K562 (cell line): ENCODE results near the gene USP24. TPM values are rescaled to one million over a fixed set of nuclear protein-coding genes. Genes with fewer than 3 reads are reported as not detected.

Experiments
- ELF4 ChIP-seq: fragments of 450-650 bp; formaldehyde crosslinking; IDR thresholded peaks from 2 replicates; pipeline ENCODE4 v1.4.0; 2022; ENCODE audit warnings: missing genetic modification characterization
- FIP1L1 ChIP-seq: fragments of 200-400 bp; formaldehyde crosslinking; IDR thresholded peaks from 2 replicates; pipeline ENCODE4 v1.6.1; 2018; ENCODE audit warnings: mild to moderate bottlenecking, low read depth, low read length; ENCODE audit not compliant: poor library complexity, severe bottlenecking
- HMGN3 ChIP-seq: IDR thresholded peaks from 2 replicates; pipeline ENCODE4 v1.6.1; 2011; ENCODE audit warnings: borderline replicate concordance, low read depth, mild to moderate bottlenecking, mixed read lengths, low read length; ENCODE audit not compliant: insufficient read length; ENCODE audit errors: extremely low read depth
- KLF13 ChIP-seq: fragments of 450-650 bp; IDR thresholded peaks from 2 replicates; pipeline ENCODE4 v1.6.1; 2016; ENCODE audit warnings: missing genetic modification characterization, low read depth, mild to moderate bottlenecking, missing compliant biosample characterization, moderate library complexity, borderline replicate concordance
- LEF1 ChIP-seq: fragments of 450-650 bp; IDR thresholded peaks from 2 replicates; pipeline ENCODE4 v1.6.1; 2016; ENCODE audit warnings: mild to moderate bottlenecking
- MBD2 ChIP-seq: sonication (generic); IDR thresholded peaks from 2 replicates; pipeline ENCODE4 v1.6.1; 2016; ENCODE audit warnings: low read depth, borderline replicate concordance
- MCM5 ChIP-seq: fragments of 450-650 bp; IDR thresholded peaks from 2 replicates; pipeline ENCODE4 v1.6.1; 2016; ENCODE audit warnings: low read depth
- MYC ChIP-seq, 2 experiments: fragments of 250-450 bp in 1 of 2; sonication (Bioruptor Pico) in 1 of 2; IDR thresholded peaks; 2 replicates each; pipeline versions ENCODE4 v1.5.1 to v1.6.1; 2012 to 2021; ENCODE audit warnings: low read depth in 2 of 2, borderline replicate concordance in 1 of 2, improper control_type of control experiment in 1 of 2, low read length in 1 of 2, mild to moderate bottlenecking in 1 of 2, moderate library complexity in 1 of 2
- PCBP2 ChIP-seq: fragments of 200-400 bp; formaldehyde crosslinking; IDR thresholded peaks from 2 replicates; pipeline ENCODE4 v1.6.1; 2018; ENCODE audit warnings: low read length, low read depth, mild to moderate bottlenecking, moderate library complexity; ENCODE audit not compliant: poor library complexity, severe bottlenecking
- POLR2A ChIP-seq: fragments of 450-650 bp; conservative IDR thresholded peaks from 2 replicates; pipeline ENCODE4 v1.6.1; 2016
- POLR2H ChIP-seq: IDR thresholded peaks from 2 replicates; pipeline ENCODE4 v1.6.1; 2016; ENCODE audit warnings: missing genetic modification characterization, low read depth, mild to moderate bottlenecking, control low read depth, missing compliant biosample characterization, moderate library complexity
- POLR3A ChIP-seq: IDR thresholded peaks from 2 replicates; pipeline ENCODE4 v1.6.1; 2011; ENCODE audit warnings: borderline replicate concordance, mild to moderate bottlenecking, moderate library complexity; ENCODE audit not compliant: insufficient read length, insufficient read depth; ENCODE audit errors: extremely low read depth
- SPI1 ChIP-seq: IDR thresholded peaks from 2 replicates; pipeline ENCODE4 v1.6.1; 2011; ENCODE audit warnings: low read depth, low read length, control low read depth, borderline replicate concordance
- TAF9B ChIP-seq: fragments of 450-650 bp; IDR thresholded peaks from 2 replicates; pipeline ENCODE4 v1.6.1; 2018; ENCODE audit warnings: mild to moderate bottlenecking; ENCODE audit not compliant: partially characterized antibody
- TBP ChIP-seq: optimal IDR thresholded peaks from 2 replicates; pipeline ENCODE3; 2011; ENCODE audit warnings: low read depth, low read length, improper control_type of control experiment
- TEAD1 ChIP-seq, 2 experiments: fragments of 450-650 bp in 1 of 2; sonication (generic) in 1 of 2; formaldehyde crosslinking; IDR thresholded peaks; 2 replicates each; pipeline versions ENCODE4 v1.4.0 to v1.8.0; 2020 to 2022; ENCODE audit warnings: mild to moderate bottlenecking in 2 of 2, missing genetic modification reagents in 1 of 2
- TRIM24 ChIP-seq, 2 experiments: fragments of 450-650 bp; IDR thresholded peaks; 2 replicates each; pipeline ENCODE4 v1.6.1; 2016
- ZFX ChIP-seq: sonication (generic); formaldehyde crosslinking; IDR thresholded peaks from 2 replicates; pipeline ENCODE4 v1.8.0; 2022; ENCODE audit warnings: mild to moderate bottlenecking, missing genetic modification reagents, moderate library complexity
- polyA plus RNA-seq, 8 experiments: library from polyadenylated mRNA; depleted of rRNA in 4 of 8; stranded (reverse) in 5 of 8; unstranded in 3 of 8; fragments of >200 nt; fragmentation: Nextera tagmentation in 2 of 8; fragmentation: Illumina TruSeq in 1 of 8; extraction: Ambion mirVana in 2 of 8; extraction: Trizol in 1 of 8; gene quantifications; 2 replicates each; pipeline versions ENCODE4 v1.2.1 to v1.2.3, GENCODE V29; 2011 to 2014; ENCODE audit warnings: inconsistent platforms in 1 of 8, missing spikeins in 1 of 8
- total RNA-seq, 7 experiments: library from RNA; depleted of rRNA in 6 of 7; stranded (reverse); fragments of >200 nt in 6 of 7; fragmentation: Illumina TruSeq in 2 of 7; extraction: Trizol in 2 of 7; gene quantifications; 2 replicates each; pipeline versions ENCODE4 v1.2.1 to v1.2.3, GENCODE V29; 2011 to 2021; ENCODE audit warnings: low replicate concordance in 1 of 7
- TF ChIP-seq, protein P1 (sequence below): fragments of 150-350 bp; conservative IDR thresholded peaks from 2 replicates; pipeline ENCODE4 v1.6.1; 2014; ENCODE audit warnings: low read length
- TF ChIP-seq, protein P2 (sequence below): fragments of 450-650 bp; IDR thresholded peaks from 2 replicates; pipeline ENCODE4 v1.6.1; 2017; ENCODE audit warnings: antibody characterized with exemption, mild to moderate bottlenecking

USP24 gene
- total and polyA plus RNA-seq, 9 of the 15 experiments (the other 6 are each of a cell fraction or from before 2014, with no cell fraction given) = 7.7 to 62.6 (median 36.8) TPM

DNA sequence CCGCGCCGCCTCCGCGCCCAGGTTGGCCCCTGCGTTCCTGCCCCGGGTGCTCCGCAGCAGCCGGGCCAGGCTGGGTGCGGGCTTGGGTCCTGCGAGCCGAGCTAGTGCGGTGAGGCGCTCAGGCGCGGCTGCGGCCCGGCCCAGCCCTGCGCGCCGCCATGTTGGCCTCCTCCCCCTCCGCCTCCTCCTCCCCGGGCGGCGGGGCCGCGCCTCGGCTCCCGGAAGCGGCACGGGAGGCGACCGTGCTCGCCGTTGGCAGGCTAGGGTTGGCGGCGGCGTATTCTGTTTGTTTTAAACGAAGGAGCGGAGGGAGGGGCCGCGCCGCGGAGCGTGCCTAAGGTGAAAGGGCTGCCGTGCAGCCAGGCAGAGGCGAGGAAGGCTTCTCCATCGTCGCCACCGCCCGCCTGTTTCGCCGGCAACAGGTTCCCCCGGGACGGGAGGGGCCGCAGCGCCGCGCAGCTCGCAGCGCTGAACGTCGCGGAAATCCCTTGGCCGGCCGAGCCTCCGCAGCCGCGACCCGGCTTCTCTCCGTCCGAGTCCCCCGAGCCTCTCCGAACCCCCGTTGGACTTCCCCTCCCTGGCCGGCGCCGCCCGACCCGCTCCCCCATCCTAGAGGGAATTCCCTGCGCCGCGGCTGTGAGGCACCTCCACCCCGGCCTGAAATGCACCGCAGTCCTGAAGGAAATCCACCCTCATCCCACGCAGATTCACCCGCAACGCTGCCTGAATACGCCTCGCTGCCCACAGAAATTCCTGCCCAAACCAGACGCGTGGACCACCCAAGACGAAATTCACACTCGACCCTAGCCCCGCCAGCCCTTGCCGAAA, at the start of gene USP24 (continued):
- TF ChIP-seq TAF9B (peak; percentile 54), TRIM24 (IDR thresholded peaks at IDR 0.05) (no peak), POLR2H (tag) (peak; percentile 72), LEF1 (no peak), POLR3A (no peak), SPI1 (no peak), MBD2 (peak; percentile 47; the same call in 1 of the 2 replicates), MCM5 (no peak), ELF4 (0 out of 2 replicates have a peak, but pooled peaks have one; percentile 17), MYC (IDR thresholded peaks at IDR 0.05; ENCODE audit: low read depth, low read length) (peak; percentile 62), MYC (CRISPR knock-in tag; IDR thresholded peaks at IDR 0.05; ENCODE audit: borderline replicate concordance, low read depth) (peak; percentile 32; the same call in 1 of the 2 replicates), HMGN3 (peak; percentile 84), ZFX (CRISPR knock-in tag) (peak; percentile 88), TEAD1 (CRISPR knock-in tag; IDR thresholded peaks at IDR 0.05) (peak in 1 of 2 experiments; percentile 73; a peak in 1 of 4 replicates), FIP1L1 (peak; percentile 76), TBP (peak; percentile 84), POLR2A (peak; percentile 89), PCBP2 (no peak), KLF13 (0 out of 2 replicates have a peak, but pooled peaks have one; percentile 22)
- TF ChIP-seq, protein P1, sequence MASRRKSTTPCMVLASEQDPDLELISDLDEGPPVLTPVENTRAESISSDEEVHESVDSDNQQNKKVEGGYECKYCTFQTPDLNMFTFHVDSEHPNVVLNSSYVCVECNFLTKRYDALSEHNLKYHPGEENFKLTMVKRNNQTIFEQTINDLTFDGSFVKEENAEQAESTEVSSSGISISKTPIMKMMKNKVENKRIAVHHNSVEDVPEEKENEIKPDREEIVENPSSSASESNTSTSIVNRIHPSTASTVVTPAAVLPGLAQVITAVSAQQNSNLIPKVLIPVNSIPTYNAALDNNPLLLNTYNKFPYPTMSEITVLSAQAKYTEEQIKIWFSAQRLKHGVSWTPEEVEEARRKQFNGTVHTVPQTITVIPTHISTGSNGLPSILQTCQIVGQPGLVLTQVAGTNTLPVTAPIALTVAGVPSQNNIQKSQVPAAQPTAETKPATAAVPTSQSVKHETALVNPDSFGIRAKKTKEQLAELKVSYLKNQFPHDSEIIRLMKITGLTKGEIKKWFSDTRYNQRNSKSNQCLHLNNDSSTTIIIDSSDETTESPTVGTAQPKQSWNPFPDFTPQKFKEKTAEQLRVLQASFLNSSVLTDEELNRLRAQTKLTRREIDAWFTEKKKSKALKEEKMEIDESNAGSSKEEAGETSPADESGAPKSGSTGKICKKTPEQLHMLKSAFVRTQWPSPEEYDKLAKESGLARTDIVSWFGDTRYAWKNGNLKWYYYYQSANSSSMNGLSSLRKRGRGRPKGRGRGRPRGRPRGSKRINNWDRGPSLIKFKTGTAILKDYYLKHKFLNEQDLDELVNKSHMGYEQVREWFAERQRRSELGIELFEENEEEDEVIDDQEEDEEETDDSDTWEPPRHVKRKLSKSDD = no peak
- TF ChIP-seq, protein P2, sequence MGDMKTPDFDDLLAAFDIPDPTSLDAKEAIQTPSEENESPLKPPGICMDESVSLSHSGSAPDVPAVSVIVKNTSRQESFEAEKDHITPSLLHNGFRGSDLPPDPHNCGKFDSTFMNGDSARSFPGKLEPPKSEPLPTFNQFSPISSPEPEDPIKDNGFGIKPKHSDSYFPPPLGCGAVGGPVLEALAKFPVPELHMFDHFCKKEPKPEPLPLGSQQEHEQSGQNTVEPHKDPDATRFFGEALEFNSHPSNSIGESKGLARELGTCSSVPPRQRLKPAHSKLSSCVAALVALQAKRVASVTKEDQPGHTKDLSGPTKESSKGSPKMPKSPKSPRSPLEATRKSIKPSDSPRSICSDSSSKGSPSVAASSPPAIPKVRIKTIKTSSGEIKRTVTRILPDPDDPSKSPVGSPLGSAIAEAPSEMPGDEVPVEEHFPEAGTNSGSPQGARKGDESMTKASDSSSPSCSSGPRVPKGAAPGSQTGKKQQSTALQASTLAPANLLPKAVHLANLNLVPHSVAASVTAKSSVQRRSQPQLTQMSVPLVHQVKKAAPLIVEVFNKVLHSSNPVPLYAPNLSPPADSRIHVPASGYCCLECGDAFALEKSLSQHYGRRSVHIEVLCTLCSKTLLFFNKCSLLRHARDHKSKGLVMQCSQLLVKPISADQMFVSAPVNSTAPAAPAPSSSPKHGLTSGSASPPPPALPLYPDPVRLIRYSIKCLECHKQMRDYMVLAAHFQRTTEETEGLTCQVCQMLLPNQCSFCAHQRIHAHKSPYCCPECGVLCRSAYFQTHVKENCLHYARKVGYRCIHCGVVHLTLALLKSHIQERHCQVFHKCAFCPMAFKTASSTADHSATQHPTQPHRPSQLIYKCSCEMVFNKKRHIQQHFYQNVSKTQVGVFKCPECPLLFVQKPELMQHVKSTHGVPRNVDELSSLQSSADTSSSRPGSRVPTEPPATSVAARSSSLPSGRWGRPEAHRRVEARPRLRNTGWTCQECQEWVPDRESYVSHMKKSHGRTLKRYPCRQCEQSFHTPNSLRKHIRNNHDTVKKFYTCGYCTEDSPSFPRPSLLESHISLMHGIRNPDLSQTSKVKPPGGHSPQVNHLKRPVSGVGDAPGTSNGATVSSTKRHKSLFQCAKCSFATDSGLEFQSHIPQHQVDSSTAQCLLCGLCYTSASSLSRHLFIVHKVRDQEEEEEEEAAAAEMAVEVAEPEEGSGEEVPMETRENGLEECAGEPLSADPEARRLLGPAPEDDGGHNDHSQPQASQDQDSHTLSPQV = peak; percentile 71
